HT-29 (cell line): Measurements from ENCODE around the gene OVAAL. TPM values are rescaled to one million over a fixed set of nuclear protein-coding genes. Genes with fewer than 3 reads are reported as not detected.

Experiments
- DNase-seq: peaks from one replicate; pipeline ENCODE4 v3.0.0-alpha.2; 2015; ENCODE audit warnings: low spot score
- total RNA-seq: library from RNA; depleted of rRNA; stranded (reverse); fragments of >200 nt; shearing (Covaris generic); gene quantifications from 2 replicates; pipeline ENCODE4 v1.2.3, GENCODE V29; 2014

OVAAL gene
- total RNA-seq, 1 experiment from 2014 or later = not detected

- no peak for DNase-seq
Observed at GRCh38 chr1:180571060-180571831, 12.5 kb downstream of the OVAAL start.

DNA sequence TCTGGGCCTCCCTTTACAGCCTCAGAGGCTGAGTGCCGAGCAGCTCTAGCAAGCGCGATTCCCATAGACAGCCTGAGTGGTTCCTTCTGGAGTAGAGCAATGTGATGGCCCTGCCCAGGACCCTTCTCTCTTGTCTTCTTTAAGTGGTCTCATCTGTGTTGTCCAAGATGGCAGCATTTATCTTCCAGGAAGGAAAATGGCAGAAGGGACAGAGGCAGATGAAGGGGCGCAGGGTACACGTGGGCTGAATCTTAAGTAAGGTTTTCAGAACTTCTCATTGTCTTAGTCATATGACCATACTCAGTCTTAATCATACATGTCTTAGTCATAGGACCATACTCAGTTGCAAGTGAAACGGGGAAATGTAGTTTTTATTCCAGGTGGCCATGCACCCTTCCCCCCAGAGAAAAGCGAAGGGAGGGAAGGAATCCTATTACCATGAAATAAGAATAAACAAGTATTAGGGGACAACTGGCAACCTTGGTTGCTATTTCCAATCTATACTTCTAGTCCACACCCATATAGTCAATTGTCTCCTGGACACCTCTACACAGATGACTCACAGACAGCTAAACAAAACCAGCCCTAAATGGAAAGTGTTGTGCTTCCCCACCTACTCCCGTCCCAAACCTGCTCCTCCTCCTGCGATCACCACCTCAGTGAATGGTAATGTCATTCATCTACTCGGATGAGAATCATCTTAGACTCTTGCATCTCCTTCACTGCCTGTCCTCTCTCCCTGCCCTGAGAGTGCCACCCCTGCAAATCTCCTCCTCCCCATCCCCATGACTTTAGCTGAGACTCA, 13.3 kb downstream of the OVAAL start:
- DNase-seq = no peak

DNA sequence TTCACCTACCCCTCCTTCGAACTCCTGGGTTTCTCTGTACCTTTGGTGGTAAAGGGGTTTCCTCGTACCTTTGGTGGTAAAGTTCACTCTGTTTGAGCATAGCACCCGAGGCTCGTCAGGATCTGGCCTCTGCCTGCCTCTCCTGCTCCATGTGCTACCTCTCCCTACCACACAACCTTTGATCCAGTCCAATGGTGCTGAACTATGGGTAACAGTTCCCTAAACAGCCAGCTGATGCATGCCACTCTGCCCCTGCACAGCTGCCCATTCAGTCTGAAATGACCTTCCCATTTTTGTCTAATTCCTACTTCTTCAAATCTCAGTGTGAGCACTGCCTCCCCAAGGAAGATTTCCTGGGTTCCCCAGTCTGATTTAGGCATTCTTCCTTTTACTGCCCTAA, 14.0 kb downstream of the OVAAL start:
- DNase-seq = no peak

GRCh38 chr1:180574031-180574713, 15.4 kb downstream of the OVAAL start:
- peak; percentile 6 for DNase-seq

GRCh38 chr1:180577361-180577760, 18.6 kb downstream of the OVAAL start:
- DNase-seq = no peak

- peak; percentile 37 for DNase-seq
Observed at GRCh38 chr1:180579961-180580611, 21.3 kb downstream of the OVAAL start.

GRCh38 chr1:180581635-180582039, 22.9 kb downstream of the OVAAL start:
- DNase-seq = no peak

DNA sequence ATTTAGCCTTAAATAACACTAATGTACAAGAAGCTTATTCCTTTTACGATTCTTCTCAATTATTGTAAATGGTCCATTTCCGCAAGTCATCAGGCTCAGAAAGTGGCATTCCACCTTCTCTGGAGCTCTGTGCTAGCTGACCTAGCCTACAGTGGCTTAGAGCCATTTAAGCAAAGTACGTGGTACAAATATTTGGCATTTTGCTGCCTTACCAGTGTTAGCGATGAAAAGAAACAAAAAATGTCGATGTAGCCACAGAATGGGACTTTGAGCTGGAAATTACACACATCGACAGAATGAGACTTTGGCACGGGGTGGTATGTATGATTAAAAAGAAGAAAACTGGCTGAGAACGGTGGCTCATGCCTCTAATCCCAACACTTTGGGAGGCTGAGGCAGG, 26.1 kb downstream of the OVAAL start:
- no peak for DNase-seq

DNA sequence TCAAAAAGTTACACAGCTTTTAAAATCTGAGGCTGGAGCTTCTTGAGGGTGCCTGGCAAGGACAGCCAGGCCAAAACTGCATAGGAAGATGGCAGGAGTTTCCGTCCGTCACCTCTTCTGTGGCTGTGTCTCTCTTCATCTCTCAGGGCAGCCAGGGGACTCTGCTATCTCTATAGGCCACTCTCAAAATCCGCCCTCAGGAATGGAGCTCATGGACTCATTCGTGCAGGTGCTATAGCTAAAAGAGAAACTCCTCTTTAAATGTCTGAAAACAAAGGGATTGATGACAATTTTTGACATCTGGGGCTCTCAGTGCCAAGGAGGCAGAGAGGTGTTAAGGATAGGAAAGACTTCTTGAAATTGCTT, 27.2 kb downstream of the OVAAL start:
- DNase-seq = no peak

DNA sequence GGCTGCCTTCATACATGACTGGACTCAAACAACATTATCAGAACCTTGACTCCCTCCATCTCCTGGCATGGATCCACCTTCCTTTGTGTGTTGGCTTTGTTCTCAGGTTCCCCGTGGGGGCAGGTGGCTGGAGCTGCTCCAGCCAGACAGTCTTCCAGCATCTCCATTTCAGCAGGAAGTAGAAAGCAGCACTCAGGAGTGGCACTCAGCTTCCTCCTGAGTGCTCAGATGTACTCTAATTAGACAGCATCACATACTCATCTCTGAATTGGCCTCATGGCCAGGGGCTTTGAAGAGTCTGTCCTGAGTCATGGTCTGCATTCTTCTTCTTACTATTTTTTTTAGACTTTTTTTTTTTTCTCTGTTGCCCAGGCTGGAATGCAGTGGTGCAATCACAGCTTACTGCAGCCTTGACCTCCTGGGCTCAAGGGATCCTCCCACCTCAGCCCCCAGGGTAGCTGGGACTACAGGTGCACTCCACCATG, 27.9 kb downstream of the OVAAL start:
- DNase-seq = peak; percentile 13

GRCh38 chr1:180588121-180588520, 29.4 kb downstream of the OVAAL start:
- DNase-seq = no peak

- DNase-seq = no peak
Observed at GRCh38 chr1:180590889-180591288, 32.1 kb downstream of the OVAAL start.

- no peak for DNase-seq
Observed at GRCh38 chr1:180593382-180593781, 34.6 kb downstream of the OVAAL start.

DNA sequence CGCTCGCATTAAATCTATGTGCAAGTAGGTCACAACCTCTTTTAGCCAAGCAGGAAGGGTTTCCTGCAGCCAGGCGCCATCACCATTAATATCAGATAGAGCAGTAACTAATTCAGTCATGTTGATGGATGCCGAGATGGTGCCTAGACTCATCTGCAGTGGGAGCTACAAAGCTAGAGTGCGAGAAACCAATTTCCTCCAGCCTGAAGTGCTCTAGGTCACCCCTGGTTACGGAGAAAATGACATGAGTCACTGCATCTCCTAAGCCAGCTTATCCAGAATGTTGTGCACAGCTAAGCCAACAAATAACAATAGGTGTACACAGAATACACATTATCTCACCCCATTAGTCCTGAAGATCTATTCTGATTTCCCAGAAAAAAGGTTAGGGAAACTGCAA, 36.0 kb downstream of the OVAAL start:
- DNase-seq = no peak

GRCh38 chr1:180595966-180596365, 37.2 kb downstream of the OVAAL start:
- no peak for DNase-seq

GRCh38 chr1:180597520-180597919, 38.8 kb downstream of the OVAAL start:
- DNase-seq = no peak

DNA sequence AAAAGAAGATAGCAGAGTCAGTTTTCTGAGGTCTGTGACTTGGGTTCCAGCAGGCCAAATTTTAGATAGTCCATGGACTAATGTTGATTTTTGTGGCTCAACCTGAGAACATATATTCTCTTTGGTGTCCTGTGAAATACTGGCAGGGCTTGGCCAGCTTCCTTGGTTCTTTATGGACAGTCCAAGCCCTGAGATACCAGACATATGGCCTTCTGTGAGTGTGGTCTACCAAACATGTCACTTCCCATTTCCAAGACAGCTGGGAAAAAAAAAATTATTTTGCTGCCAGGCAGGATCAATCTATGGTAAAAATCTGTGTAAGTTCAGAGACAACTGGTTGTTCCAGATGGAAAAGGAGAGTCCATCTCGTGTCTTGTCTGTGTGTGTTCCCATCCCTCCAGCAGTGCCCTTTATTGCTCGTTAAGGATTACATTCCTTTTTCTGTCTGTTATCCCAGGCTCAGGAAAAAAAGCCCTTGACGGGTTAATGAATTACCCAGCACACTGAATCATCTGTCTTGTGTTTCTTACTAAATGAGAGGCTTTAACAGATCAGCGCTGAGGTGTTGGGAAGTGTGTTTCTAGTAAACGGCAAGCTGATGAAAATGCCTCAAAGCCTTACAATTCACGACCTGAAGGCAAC, 39.7 kb downstream of the OVAAL start:
- DNase-seq = peak; percentile 68

- DNase-seq = no peak
Observed at GRCh38 chr1:180600343-180600742, 41.6 kb downstream of the OVAAL start.

- no peak for DNase-seq
Observed at GRCh38 chr1:180601512-180601911, 42.7 kb downstream of the OVAAL start.

GRCh38 chr1:180603223-180603849, 44.6 kb downstream of the OVAAL start:
- no peak for DNase-seq

DNA sequence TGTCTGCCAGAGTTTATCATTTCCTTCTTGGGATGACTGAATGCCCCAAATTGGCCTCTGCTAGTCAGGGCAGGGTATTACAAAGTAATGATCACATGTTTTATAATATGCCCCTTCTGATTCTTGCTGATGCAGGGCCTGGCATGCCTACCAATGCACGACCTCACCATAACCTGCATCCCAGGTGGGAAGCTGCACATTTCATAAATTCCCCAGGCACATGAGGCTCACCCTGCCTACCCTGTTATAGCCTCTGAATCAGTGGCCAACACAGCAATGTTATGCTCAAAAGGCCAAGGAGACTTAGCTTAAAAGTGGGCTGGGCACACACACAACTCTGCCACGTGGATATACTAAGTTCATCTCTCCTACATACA, 45.1 kb downstream of the OVAAL start:
- DNase-seq = no peak
